Measurements from ENCODE around the gene NRSN2.
"Not testable (repeated sequence)": the region's sequence is repeated elsewhere in the genome, so short reads cannot be mapped to it uniquely, and the experiment has no call there.

Gene NRSN2

DNA sequence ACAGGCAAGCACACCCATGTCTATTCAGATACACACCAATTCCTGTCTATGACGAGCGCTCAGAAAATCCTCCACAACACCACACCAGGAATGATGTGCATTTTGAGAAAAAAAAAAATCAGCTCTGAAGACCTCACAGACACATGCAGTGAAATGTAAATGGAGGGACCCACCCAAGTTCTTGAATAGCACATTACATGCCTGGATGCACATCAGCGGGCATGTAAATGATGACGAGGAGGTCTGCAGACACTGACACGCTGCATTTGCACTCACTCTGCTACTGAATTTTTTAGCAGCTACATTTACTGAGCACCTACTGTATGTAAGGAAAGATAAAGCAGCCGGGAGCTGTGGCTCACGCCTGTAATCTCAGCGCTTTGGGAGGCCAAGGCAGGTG, 14.7 kb downstream of the NRSN2 start:
- no peaks in the 10 kb centered on the region for H3K9me3 Mint-ChIP-seq
- DNase-seq (no peak), ATAC-seq (no peak)
- H3K4me3 Mint-ChIP-seq = no peak overlapping the region
- peaks cover 45% of the 10 kb centered on the region for H3K4me1 Mint-ChIP-seq
- peak overlapping the region; percentile 87 to 92 for H3K27ac Mint-ChIP-seq
- no peaks in the 10 kb centered on the region for H3K27me3 Mint-ChIP-seq

DNA sequence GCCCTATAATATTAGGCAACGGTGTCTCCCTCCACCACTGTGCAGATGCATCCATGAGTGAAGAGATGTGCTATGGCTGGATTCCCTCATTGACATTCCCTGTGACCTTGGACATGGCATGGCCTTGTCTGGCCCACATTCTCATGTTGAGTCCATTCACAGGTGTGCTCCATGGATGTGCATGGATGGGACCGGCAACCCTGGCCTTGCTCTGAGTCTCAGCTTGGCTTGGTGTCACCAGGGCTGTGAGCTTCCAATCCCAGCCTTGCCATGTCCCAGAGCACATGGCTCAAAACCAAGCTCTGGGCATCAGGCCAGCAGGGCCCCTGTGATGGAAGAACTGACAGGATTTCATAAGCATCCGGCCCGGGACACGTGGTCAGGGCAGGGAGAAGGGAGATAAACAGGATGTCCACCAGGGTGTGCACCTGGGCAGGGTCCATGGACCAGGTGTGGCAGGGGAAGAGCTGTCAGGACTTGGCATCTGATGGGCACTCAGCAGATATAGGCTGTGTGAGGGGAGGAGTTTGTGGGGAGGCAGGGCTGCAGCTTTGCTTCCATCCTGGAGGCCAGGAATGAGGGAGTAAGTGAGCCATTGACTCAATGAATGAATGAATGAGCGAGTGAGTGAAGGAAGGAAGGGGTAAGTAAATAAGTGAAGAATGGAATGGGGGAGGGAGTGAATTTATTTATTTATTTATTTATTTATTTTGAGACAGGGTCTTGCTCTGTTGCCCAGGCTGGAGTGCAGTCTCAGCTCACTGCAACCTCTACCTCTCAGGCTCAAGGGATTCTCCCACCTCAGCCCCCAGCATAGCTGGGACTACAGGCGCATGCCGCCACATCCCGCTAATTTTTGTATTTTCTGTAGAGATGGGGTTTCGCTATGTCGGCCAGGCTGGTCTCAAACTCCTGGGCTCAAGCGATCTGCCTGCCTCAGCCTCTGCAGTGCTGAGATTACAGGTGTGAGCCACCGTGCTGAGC, 15.7 kb downstream of the NRSN2 start:
- H3K27ac Mint-ChIP-seq = peak overlapping the region; percentile 87 to 92
- ATAC-seq = peak; percentile 89
- peaks cover 46% of the 10 kb centered on the region for H3K4me1 Mint-ChIP-seq
- H3K9me3 Mint-ChIP-seq = no peaks in the 10 kb centered on the region
- peak overlapping the region; percentile 76 to 81 for H3K4me3 Mint-ChIP-seq
- DNase-seq = peak; percentile 57 to 88
- H3K27me3 Mint-ChIP-seq = no peaks in the 10 kb centered on the region

DNA sequence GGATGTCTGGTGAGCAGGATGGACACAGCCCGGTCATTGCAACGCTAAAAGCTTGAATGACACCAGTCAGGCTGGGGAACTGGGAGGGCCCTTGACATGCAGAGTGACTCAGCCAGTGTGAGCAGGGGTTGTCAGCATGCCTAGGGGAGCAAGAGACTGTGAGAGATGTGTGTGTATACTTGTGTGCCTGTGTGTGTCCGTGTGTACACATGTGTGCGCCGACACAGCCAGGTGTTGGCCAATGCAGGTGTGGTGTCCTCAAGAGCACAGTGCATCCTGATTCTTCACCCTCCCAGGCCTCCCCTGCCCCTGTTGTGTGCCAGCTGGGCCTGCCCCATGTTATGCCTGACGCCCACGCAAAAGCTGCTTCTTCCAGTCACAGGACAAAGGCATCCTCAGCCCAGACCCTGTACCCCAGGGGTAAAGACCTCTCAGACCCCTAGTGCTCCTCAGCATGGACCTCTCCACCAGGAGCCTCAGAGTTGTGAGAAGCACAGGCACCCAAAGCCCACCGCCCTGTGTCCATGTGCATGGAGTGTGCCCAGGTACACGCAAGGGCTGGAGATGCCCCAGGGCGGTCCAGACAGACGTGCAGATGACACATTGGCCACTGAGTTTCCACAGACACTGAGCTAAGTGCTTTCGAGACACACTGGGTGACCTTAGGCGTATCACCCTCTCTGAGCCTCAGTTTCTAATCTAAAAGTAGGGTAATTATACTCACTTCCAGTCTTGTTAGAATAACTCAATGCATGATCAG, 16.6 kb downstream of the NRSN2 start:
- DNase-seq = no peak
- H3K4me1 Mint-ChIP-seq = peaks cover 46% of the 10 kb centered on the region
- H3K27ac Mint-ChIP-seq = no peak overlapping the region
- peak overlapping the region; percentile 11 to 36 for H3K4me3 Mint-ChIP-seq
- no peaks in the 10 kb centered on the region for H3K9me3 Mint-ChIP-seq
- ATAC-seq = peak; percentile 55
- H3K27me3 Mint-ChIP-seq = peaks cover 4% of the 10 kb centered on the region

DNA sequence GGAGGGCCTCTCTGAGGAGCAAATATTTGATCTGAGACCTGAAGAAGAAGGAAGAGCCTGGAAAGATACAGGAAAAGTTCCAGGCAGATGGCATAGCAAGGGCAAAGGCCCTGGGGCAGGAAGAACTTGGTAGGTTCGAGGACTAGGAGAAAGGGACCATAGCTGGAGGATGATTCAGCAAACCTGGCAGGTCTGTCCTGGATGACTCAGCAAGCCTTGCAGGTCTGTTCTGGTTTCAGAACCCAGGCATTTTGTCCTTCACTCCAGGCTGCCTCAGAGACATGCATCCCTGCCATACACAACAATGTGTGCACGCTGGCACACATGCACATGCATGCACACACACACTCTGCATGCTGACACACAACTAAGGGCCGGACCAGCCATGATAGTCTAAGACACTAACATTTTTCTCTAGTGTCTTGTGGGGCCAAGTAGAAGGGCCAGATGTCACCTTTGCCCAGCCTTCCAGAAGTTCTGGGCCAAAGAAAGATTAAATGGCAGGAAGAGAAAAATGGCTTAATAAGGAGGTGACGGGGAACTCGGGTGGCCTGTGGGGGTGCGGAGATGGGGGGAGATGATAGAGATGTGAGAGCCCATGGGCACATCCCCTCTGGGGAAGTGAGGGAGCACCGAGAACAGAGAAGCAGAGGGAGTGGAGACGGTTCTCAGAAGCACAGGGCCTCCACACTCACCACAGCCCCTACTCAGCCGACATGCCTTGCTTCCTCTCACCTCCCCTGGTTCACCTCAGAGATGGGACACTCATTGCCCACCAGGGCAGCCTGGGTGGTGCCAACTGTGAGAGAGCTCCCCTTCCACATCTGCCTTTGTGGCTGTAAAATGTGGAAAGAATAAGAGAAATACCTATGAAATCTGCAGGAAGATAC, 18.2 kb downstream of the NRSN2 start:
- no peaks in the 10 kb centered on the region for H3K9me3 Mint-ChIP-seq

DNA sequence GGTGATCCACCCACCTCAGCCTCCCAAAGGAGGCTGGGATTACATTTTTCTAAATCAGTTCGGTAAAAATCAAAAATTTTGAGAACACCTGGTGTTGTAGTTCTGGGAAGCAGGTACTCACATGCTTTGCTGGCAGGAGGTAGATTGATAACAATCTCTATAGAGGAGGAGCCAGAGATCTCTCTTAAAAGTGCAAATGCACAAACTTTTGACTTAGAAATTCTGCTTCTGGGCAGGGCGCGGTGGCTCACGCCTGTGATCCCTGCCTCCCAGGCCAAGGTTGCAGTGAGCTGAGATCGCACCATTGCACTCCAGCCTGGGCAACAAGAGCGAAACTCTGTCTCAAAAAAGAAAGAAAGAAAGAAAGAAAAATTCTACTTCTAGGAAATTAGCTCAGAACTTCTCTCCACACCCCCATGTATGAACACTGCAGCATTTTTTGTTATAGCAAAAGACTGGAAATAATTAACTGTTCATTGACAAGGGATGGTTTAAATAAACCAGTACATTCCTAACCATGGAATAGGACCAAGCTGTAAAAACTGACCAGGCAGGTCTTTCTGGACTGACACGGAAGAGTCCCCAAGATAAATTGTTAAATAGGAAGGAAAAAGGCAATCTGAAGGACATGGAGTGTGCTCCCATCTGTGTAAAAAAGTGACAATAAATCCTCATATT, 19.3 kb downstream of the NRSN2 start:
- Mint-ChIP-seq H3K9me3 (no peaks in the 10 kb centered on the region), H3K4me3 (peak overlapping the region in 1 of 2 donors; percentile 45), H3K27me3 (peaks cover 15% of the 10 kb centered on the region), H3K4me1 (peaks cover 51% of the 10 kb centered on the region), H3K27ac (peak overlapping the region in 1 of 2 donors; percentile 32)
- ATAC-seq = no peak
- no peak for DNase-seq

More for the DNA sequence above, 18.2 kb downstream of the NRSN2 start:
- ATAC-seq (peak; percentile 28), DNase-seq (no peak)
- Mint-ChIP-seq H3K27ac (peak overlapping the region; percentile 66 to 72), H3K4me3 (peak overlapping the region; percentile 42 to 43), H3K4me1 (peaks cover 51% of the 10 kb centered on the region), H3K27me3 (peaks cover 15% of the 10 kb centered on the region)

DNA sequence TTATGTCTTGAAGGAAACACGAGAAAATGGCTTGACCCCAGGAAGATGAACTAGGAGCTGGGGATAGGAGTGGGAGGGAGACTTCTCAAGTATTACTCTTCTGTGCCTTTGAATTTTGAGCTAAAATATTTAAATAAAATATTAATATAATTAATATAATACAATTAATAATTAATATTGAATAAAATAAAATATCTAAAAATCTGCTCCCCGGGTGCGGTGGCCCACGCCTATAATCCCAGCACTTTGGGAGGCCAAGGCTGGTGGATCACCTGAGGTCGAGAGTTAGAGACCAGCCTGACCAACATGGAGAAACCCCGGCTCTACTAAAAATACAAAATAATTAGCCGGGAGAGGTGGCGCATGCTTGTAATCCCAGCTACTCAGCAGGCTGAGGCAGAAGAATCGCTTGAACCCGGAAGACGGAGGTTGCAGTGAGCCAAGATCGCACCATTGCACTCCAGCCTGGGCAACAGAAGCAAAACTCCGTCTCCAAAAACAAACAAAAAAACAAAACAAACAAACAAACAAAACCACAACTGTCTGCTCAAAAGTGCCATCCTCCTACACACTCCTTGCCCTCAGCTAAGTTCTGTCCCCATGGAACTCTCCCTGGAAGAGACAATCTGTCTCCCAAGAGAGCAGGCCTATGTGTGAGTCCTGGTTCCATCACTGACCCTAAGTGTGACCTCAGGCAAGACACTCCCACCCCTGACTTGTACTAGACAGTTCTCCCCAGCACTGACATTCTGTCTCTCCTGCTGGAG, 20.0 kb downstream of the NRSN2 start:
- Mint-ChIP-seq H3K4me1 (peaks cover 57% of the 10 kb centered on the region), H3K27ac (no peak overlapping the region), H3K4me3 (no peak overlapping the region), H3K9me3 (no peaks in the 10 kb centered on the region), H3K27me3 (peaks cover 15% of the 10 kb centered on the region)
- ATAC-seq (no peak), DNase-seq (no peak)

DNA sequence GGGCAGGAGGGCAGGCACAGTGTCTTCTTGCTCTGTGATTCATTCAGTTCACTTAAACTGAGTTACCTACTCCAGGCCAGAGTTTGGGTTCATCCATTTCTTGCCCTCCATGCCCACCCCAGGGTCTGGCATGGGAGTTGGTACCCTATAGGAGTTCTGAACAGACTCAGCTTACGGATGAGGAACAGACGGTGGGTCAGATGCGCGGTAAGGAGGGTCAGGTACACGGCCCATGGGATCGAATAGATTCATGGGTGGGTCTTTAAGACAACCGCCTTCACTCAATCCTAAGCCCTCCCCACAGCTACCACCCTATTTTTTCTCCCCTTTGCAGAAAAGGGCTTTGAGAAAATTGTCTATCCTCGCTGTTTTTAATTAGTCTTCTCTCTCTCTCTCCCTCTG, 20.6 kb downstream of the NRSN2 start:
- H3K9me3 Mint-ChIP-seq = no peaks in the 10 kb centered on the region
- no peak overlapping the region for H3K27ac Mint-ChIP-seq
- ATAC-seq (no peak), DNase-seq (no peak)
- peaks cover 58% of the 10 kb centered on the region for H3K4me1 Mint-ChIP-seq
- no peak overlapping the region for H3K4me3 Mint-ChIP-seq
- H3K27me3 Mint-ChIP-seq = peaks cover 15% of the 10 kb centered on the region

DNA sequence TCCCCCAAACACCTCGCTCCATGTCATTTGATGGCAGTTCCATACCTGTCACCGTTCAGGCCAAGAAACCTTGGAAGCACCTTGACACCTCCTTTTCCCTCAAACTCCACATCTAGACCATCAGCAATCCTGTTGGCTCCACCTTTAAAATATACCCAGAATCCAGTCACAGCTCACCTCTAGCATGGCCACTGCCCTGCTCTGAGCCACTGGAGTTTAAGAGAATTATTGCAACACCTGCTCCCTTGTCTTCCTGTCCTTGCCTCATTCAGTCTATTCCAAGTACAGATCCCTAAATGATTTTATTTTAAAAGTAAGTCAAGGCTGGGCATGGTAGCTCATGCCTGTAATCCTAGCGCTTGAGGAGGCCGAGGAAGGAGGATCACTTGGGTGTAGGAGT, 22.0 kb downstream of the NRSN2 start:
- Mint-ChIP-seq H3K27ac (peak overlapping the region in 1 of 2 donors; percentile 24), H3K27me3 (peaks cover 15% of the 10 kb centered on the region), H3K9me3 (no peaks in the 10 kb centered on the region), H3K4me1 (peaks cover 58% of the 10 kb centered on the region), H3K4me3 (no peak overlapping the region)
- no peak for DNase-seq
- ATAC-seq = no peak

DNA sequence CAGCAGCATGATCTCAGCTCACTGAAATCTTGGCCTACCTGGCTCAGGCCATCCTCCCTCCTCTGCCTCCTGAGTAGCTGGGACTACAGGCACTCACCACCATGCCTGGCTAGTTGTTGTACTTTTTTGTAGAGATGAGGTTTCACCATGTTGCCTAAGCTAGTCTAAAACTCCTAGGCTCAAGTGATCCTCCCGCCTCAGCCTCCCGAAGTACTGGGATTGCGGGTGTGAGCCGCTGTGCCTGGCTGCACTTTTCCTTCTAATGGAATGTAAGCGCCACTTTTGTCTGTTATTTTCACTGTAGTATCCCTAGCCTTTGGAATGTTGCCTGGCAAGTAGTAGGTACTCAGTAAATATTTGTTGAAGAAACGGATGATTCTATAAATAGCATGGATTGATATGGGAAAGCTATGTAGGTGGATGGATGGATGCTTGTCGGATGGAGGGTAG, 23.3 kb downstream of the NRSN2 start:
- H3K4me1 Mint-ChIP-seq = peaks cover 46% of the 10 kb centered on the region
- H3K9me3 Mint-ChIP-seq = no peaks in the 10 kb centered on the region
- peaks cover 15% of the 10 kb centered on the region for H3K27me3 Mint-ChIP-seq
- DNase-seq (no peak), ATAC-seq (no peak)
- H3K4me3 Mint-ChIP-seq = no peak overlapping the region
- H3K27ac Mint-ChIP-seq = peak overlapping the region in 1 of 2 donors; percentile 78

DNA sequence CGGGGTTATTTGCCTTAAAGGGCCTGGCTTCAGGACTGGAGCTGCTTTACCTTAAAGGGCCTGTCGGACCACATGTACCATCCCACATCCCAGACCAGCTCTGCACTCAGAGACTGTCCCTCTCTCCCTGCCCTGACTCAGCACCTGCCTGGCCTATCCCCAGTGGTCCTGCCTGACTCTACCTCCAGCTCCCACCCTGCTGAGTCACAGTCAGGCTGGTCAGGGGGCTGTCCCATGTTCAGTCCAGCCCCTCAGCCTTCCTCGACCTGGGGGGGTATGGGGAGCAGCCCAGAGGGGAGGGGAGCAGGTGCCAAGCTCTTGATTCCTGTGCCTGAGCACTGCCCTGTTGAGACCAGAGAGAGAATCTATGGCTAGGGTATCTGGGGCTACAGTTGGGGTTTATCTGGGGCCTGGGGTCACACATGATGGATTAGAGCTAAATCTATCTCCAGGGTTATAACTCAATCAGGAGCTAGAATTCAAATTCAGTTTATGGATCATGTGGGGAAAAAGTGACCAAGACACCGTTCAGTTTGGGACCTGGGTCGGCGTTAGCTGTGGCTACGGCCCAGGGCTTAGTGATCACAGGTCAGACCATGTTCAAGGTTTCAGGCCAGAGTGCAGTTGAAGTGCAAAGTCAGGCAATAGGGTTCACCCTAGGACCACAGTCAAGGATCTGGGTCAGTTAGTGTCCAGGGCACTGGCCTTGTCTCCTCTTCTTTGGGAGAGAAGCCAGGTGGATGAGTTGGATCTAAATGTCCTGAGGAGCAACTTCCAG, 24.3 kb downstream of the NRSN2 start:
- peaks cover 15% of the 10 kb centered on the region for H3K27me3 Mint-ChIP-seq
- H3K27ac Mint-ChIP-seq = peak overlapping the region in 1 of 2 donors; percentile 91
- DNase-seq (no peak), ATAC-seq (no peak)
- H3K4me3 Mint-ChIP-seq = no peak overlapping the region
- no peaks in the 10 kb centered on the region for H3K9me3 Mint-ChIP-seq
- H3K4me1 Mint-ChIP-seq = peaks cover 36% of the 10 kb centered on the region

DNA sequence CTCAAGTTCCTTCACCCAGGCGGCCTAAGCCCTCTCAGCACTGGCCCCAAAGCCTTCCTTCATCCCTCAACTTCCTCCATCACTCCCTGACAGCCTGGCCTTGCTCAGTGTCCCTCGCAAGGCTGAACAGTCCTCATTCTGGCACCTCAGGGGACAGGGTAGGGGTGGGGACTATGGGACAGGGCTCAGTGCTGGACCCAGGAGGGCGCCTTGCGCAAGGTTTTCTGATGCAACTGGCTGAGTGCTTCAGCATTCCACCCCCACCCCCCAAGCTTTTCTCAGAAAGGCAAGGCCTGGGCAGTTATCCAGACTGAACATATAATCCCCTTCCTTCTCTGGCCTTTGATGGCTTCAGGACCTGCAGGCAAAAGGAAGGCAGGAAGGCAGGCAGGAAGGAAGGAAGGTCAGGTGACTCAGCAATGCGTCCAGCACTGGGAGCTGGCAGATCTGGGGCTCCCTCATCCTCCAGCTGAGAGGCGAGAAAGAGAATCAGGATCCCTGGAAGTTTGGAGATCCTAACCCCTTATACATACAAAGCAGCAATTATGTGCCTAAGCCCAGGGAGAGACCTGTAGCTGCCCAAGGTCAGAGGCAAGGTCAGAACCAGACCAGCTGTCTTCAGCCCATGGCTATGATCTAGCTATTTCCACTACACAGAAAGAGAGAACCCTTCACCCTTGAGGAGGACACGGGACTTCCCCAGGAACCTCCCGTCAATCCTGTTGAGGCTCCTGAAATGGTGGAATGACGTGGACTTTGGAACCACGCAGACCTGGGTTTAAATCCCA, 25.0 kb downstream of the NRSN2 start:
- Mint-ChIP-seq H3K4me1 (peaks cover 31% of the 10 kb centered on the region), H3K27me3 (peaks cover 15% of the 10 kb centered on the region), H3K9me3 (no peaks in the 10 kb centered on the region), H3K27ac (peak overlapping the region; percentile 81 to 91), H3K4me3 (peak overlapping the region in 1 of 2 donors; percentile 15)
- ATAC-seq (peak; percentile 69), DNase-seq (no peak)

DNA sequence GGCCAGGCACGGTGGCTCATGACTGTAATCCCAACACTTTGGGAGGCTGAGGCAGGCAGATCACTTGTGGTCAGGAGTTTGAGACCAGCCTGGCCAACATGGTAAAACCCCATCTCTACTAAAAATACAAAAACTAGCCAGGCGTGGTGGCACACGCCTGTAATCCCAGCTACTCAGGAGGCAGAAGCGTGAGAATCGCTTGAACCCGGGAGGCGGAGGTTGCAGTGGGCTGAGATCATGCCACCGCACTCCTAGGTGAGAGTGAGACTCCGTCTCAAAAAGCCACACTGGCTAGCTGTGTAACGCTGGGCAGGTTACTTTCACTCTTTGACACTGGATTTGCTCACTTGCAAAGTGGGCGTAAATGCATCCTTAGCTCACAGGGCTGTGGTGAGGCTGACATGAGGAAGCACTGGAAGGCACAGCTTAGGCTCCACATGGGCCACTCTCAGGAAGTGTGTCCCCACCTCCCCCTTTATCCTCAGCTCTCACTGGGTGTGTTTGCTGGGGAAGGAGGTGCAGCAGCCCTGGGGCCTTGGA, 25.7 kb downstream of the NRSN2 start:
- Mint-ChIP-seq H3K27ac (peak overlapping the region in 1 of 2 donors; percentile 91), H3K27me3 (peaks cover 15% of the 10 kb centered on the region), H3K4me3 (peak overlapping the region in 1 of 2 donors; percentile 7), H3K4me1 (peaks cover 31% of the 10 kb centered on the region)
- H3K9me3 Mint-ChIP-seq, DNase-seq: not testable (repeated sequence)
- peak; percentile 81 for ATAC-seq

Measured in stimulated activated naive CD8-positive, alpha-beta T cell treated with anti-CD3 and anti-CD28 coated beads, Interleukin-15, amount 100 ng/mL, for 72 hours (primary cell).